K562 (cell line): Measurements from ENCODE around the gene FOXO3. TPM values are rescaled to one million over a fixed set of nuclear protein-coding genes. Genes with fewer than 3 reads are reported as not detected.

Experiments
- ATAC-seq: fragments of 200-7000 bp; cut with Tn5 transposase; 3 replicates; pipeline ENCODE4 v1.9.1; 2020; ENCODE audit warnings: moderate library complexity
- BruUV-seq: library from RNA; stranded (reverse); fragments of 400-500 nt; replicated peaks from 2 replicates; lab custom pipeline; 2021; lab: Mats Ljungman, UMichigan
- CTCF ChIA-PET: fragments of 300-600 bp; formaldehyde crosslinking; extraction: SDS; loops from one replicate; lab custom pipeline; 2021; ENCODE audit warnings: low intra/inter-chr PET ratio; lab: Yijun Ruan, JAX
- POLR2A ChIA-PET: fragments of 300-600, 350-650 bp; sonication (Branson Sonifier 250); formaldehyde crosslinking; extraction: SDS; loops from one replicate; lab custom pipeline; 2021; ENCODE audit warnings: antibody characterized with exemption, inconsistent platforms; lab: Yijun Ruan, JAX
- DNase-seq, 4 experiments: peaks; one replicate each; pipeline versions ENCODE4 v3.0.0 to v3.0.0-alpha.2; 2011 to 2018; ENCODE audit warnings: low spot score in 3 of 4, mixed read lengths in 3 of 4; ENCODE audit errors: extremely low read depth in 1 of 4
- FAIRE-seq: peaks from 2 replicates; lab custom pipeline; 2011; peaks lifted over from hg19 to GRCh38; lab: Jason Lieb, UNC
- H2AFZ ChIP-seq: 2 replicates; pipeline ENCODE4 v1.6.0; 2011; ENCODE audit warnings: low read depth, low read length, control low read depth, inconsistent platforms
- H3K27ac ChIP-seq: fragments of 200-600 bp; 3 replicates; pipeline ENCODE4 v1.8.0; 2011; ENCODE audit warnings: low read depth, mild to moderate bottlenecking, control low read depth, inconsistent platforms, low read length, moderate library complexity, mixed read lengths; ENCODE audit errors: extremely low read depth
- H3K27me3 ChIP-seq, 2 experiments: fragments of 300-600 bp in 1 of 2; 2 replicates in 1 of 2; 3 replicates in 1 of 2; pipeline versions ENCODE4 v1.6.0 to v1.8.0; 2011; ENCODE audit warnings: inconsistent platforms in 2 of 2, low read length in 2 of 2, mild to moderate bottlenecking in 1 of 2, mixed read lengths in 1 of 2, moderate library complexity in 1 of 2; ENCODE audit not compliant: control insufficient read depth in 2 of 2, insufficient read depth in 2 of 2
- H3K36me3 ChIP-seq: fragments of 300-600 bp; 3 replicates; pipeline ENCODE4 v1.8.0; 2011; ENCODE audit warnings: mild to moderate bottlenecking, low read length, inconsistent platforms; ENCODE audit not compliant: control insufficient read depth, insufficient read depth
- H3K4me1 ChIP-seq, 2 experiments: fragments of 200-600 bp in 1 of 2; replicated peaks in 1 of 2; 2 replicates in 1 of 2; 3 replicates in 1 of 2; pipeline versions ENCODE4 v1.5.1 to v1.8.0; 2011; ENCODE audit warnings: inconsistent platforms in 2 of 2, low read length in 2 of 2, mild to moderate bottlenecking in 1 of 2, mixed read lengths in 1 of 2, moderate library complexity in 1 of 2; ENCODE audit not compliant: control insufficient read depth in 2 of 2, insufficient read depth in 2 of 2
- H3K4me2 ChIP-seq: 2 replicates; pipeline ENCODE4 v1.6.1; 2011; ENCODE audit warnings: low read length, control low read depth, inconsistent platforms, mixed read lengths; ENCODE audit not compliant: insufficient read depth
- H3K4me3 ChIP-seq: fragments of 200-600 bp; sonication (generic), shearing (Covaris generic); 2 replicates; pipeline ENCODE4 v1.5.1; 2016; ENCODE audit warnings: control low read depth, inconsistent platforms
- H3K79me2 ChIP-seq: fragments of 200-600 bp; 3 replicates; pipeline ENCODE4 v1.8.0; 2011; ENCODE audit warnings: low read length, inconsistent platforms; ENCODE audit not compliant: control insufficient read depth, insufficient read depth
- H3K9ac ChIP-seq, 2 experiments: 2 replicates each; pipeline versions ENCODE4 v1.6.0 to v1.6.1; 2011; ENCODE audit warnings: low read depth in 2 of 2, low read length in 2 of 2, control low read depth in 1 of 2, inconsistent platforms in 1 of 2, mild to moderate bottlenecking in 1 of 2, mixed read lengths in 1 of 2; ENCODE audit not compliant: insufficient read depth in 1 of 2
- H3K9me1 ChIP-seq: one replicate; pipeline ENCODE4 v1.6.0; 2011; ENCODE audit warnings: inconsistent platforms, mild to moderate bottlenecking, low read length, moderate library complexity; ENCODE audit not compliant: control insufficient read depth, insufficient read depth
- H3K9me3 ChIP-seq: replicated peaks from 2 replicates; pipeline ENCODE4 v1.5.1; 2011; ENCODE audit warnings: low read depth, low read length, inconsistent platforms; ENCODE audit not compliant: control insufficient read depth, insufficient read depth
- H4K20me1 ChIP-seq: replicated peaks from 2 replicates; pipeline ENCODE4 v1.6.1; 2011; ENCODE audit warnings: low read length, inconsistent platforms, mixed read lengths; ENCODE audit not compliant: control insufficient read depth, insufficient read depth
- ARID3A ChIP-seq: IDR thresholded peaks from 2 replicates; pipeline ENCODE4 v1.6.1; 2012; ENCODE audit warnings: low read depth, low read length, improper control_type of control experiment, borderline replicate concordance
- ATF6 ChIP-seq: sonication (generic); formaldehyde crosslinking; IDR thresholded peaks from 2 replicates; pipeline ENCODE4 v1.4.0; 2020; ENCODE audit warnings: mild to moderate bottlenecking, missing genetic modification reagents
- HDAC3 ChIP-seq: fragments of 450-650 bp; IDR thresholded peaks from 2 replicates; pipeline ENCODE4 v1.6.1; 2018; ENCODE audit warnings: borderline replicate concordance, mild to moderate bottlenecking, moderate library complexity; ENCODE audit not compliant: partially characterized antibody
- MYBL2 ChIP-seq, 2 experiments: fragments of 450-650 bp in 1 of 2; sonication (generic) in 1 of 2; formaldehyde crosslinking in 1 of 2; IDR thresholded peaks; 2 replicates each; pipeline versions ENCODE4 v1.6.1 to v1.8.1; 2017 to 2022; ENCODE audit warnings: borderline replicate concordance in 1 of 2, inconsistent platforms in 1 of 2, low read depth in 1 of 2, mild to moderate bottlenecking in 1 of 2, missing genetic modification reagents in 1 of 2, moderate library complexity in 1 of 2
- NKRF ChIP-seq: fragments of 450-650 bp; IDR thresholded peaks from 2 replicates; pipeline ENCODE4 v1.6.1; 2016; ENCODE audit warnings: borderline replicate concordance
- PYGO2 ChIP-seq: fragments of 450-650 bp; IDR thresholded peaks from 2 replicates; pipeline ENCODE4 v1.6.1; 2016; ENCODE audit warnings: mild to moderate bottlenecking, missing genetic modification characterization, moderate library complexity, missing compliant biosample characterization
- YY1 ChIP-seq, 3 experiments: IDR thresholded peaks; 2 replicates each; pipeline ENCODE4 v1.6.1; 2011; ENCODE audit warnings: low read length in 2 of 3, mild to moderate bottlenecking in 2 of 3, moderate library complexity in 2 of 3, borderline replicate concordance in 1 of 3, control low read depth in 1 of 3, low read depth in 1 of 3; ENCODE audit not compliant: insufficient read depth in 3 of 3, insufficient replicate concordance in 2 of 3, control insufficient read depth in 1 of 3, insufficient read length in 1 of 3; ENCODE audit errors: extremely low read depth in 1 of 3
- ZBTB17 ChIP-seq: fragments of 450-650 bp; formaldehyde crosslinking; IDR thresholded peaks from 2 replicates; pipeline ENCODE4 v1.4.0; 2020; ENCODE audit warnings: mild to moderate bottlenecking
- ZNF165 ChIP-seq: fragments of 250-450 bp; sonication (Bioruptor Pico); IDR thresholded peaks from 2 replicates; pipeline ENCODE4 v1.4.0; 2020; ENCODE audit warnings: borderline replicate concordance
- WGBS: fragments of 100-300 bp; shearing (Covaris generic); methylation state at CpG from one replicate; pipeline ENCODE4 v1.1.6; 2016; ENCODE audit warnings: low coverage, mixed read lengths; ENCODE audit not compliant: insufficient coverage; ENCODE audit errors: missing lambda C conversion rate; 5-methylcytosine and 5-hydroxymethylcytosine counted together
- in situ Hi-C: fragments of 300-500 bp; cut with MboI; formaldehyde crosslinking; loops from 4 replicates; pipeline ENCODE4 v1.15.0; 2018; ENCODE audit warnings: inconsistent platforms, mixed read lengths
- intact Hi-C: fragments of 100-400 bp; cut with micrococcal nuclease; formaldehyde crosslinking; loops from 2 replicates; pipeline ENCODE4 v1.14.2; 2022
- polyA plus RNA-seq, 8 experiments: library from polyadenylated mRNA; depleted of rRNA in 4 of 8; stranded (reverse) in 5 of 8; unstranded in 3 of 8; fragments of >200 nt; fragmentation: Nextera tagmentation in 2 of 8; fragmentation: Illumina TruSeq in 1 of 8; extraction: Ambion mirVana in 2 of 8; extraction: Trizol in 1 of 8; gene quantifications; 2 replicates each; pipeline versions ENCODE4 v1.2.1 to v1.2.3, GENCODE V29; 2011 to 2014; ENCODE audit warnings: inconsistent platforms in 1 of 8, missing spikeins in 1 of 8
- total RNA-seq, 7 experiments: library from RNA; depleted of rRNA in 6 of 7; stranded (reverse); fragments of >200 nt in 6 of 7; fragmentation: Illumina TruSeq in 2 of 7; extraction: Trizol in 2 of 7; gene quantifications; 2 replicates each; pipeline versions ENCODE4 v1.2.1 to v1.2.3, GENCODE V29; 2011 to 2021; ENCODE audit warnings: low replicate concordance in 1 of 7

The FOXO3 gene
- total and polyA plus RNA-seq, 9 of the 15 experiments (the other 6 are each of a cell fraction or from before 2014, with no cell fraction given): 3.0 to 14.6 (median 6.0) TPM

- TF ChIP-seq YY1 (IDR thresholded peaks at IDR 0.05; ENCODE audit: borderline replicate concordance in 1 of 3, control insufficient read depth in 1 of 3, extremely low read depth in 1 of 3, insufficient read depth in 3 of 3, insufficient read length in 1 of 3, insufficient replicate concordance in 2 of 3, low read depth in 1 of 3, low read length in 2 of 3): no peak
- TF ChIP-seq MYBL2 (IDR thresholded peaks at IDR 0.05; ENCODE audit: low read depth): no peak
- no peak for TF ChIP-seq MYBL2 (CRISPR knock-in tag; IDR thresholded peaks at IDR 0.05; ENCODE audit: borderline replicate concordance)
- no peak for TF ChIP-seq PYGO2 (tag)
- TF ChIP-seq, all 486 proteins: peak for 0
These were observed 67.2 kb downstream of the FOXO3 start (continued) for GRCh38 chr6:108627692-108628550.

GRCh38 chr6:108630050-108630714 is 69.5 kb downstream of the FOXO3 start:
- peak in 2 of 4 experiments; percentile 30 to 50 for DNase-seq
- WGBS: 6% methylated on average over 4 of the region's 4 CpGs
- Histone ChIP-seq H3K27me3 (no peaks in the 10 kb centered on the region), H3K27ac (peak overlapping the region; percentile 62; the same call in 2 of the 3 replicates), H3K4me2 (peak overlapping the region; percentile 71), H3K79me2 (peaks cover 23% of the 10 kb centered on the region; the same call in 2 of the 3 replicates), H4K20me1 (peaks cover 5% of the 10 kb centered on the region), H3K36me3 (no peaks in the 10 kb centered on the region), H3K9me3 (no peaks in the 10 kb centered on the region), H3K4me3 (no peak overlapping the region), H2AFZ (peak overlapping the region; percentile 58), H3K9ac (peak overlapping the region; percentile 3 to 39; a peak in 1 of 4 replicates), H3K9me1 (no peaks in the 10 kb centered on the region), H3K4me1 (peaks cover 6 to 40% of the 10 kb centered on the region in 2 experiments; a peak in 4 of 5 replicates)
- ChIA-PET CTCF (no interaction called here), POLR2A (interaction anchor here (0.9 kb wide), 1 partner anchor 10 kb away, joined by 3 read pairs; no protein-coding TSS in a partner anchor)
- peak; percentile 80 for ATAC-seq
- intact Hi-C loops: loop anchor here (5.0 kb wide), 1 partner anchor 68 kb away; the partner anchor contains the start of gene FOXO3
- in situ Hi-C loops: no loop called here
- no TSS peak for BruUV-seq
- FAIRE-seq: peak; percentile 51
- TF ChIP-seq HDAC3 (no peak), ARID3A (no peak), ZBTB17 (0 out of 2 replicates have a peak, but pooled peaks have one; percentile 49), ZNF165 (CRISPR knock-in tag) (no peak), ATF6 (CRISPR knock-in tag) (no peak), NKRF (peak; percentile 56; the same call in 1 of the 2 replicates)
